HG02938 (cell line): Measurements from ENCODE around the gene EFS.

Experiments
- ATAC-seq: cut with Tn5 transposase; IDR thresholded peaks from one replicate; pipeline ENCODE4 v1.9.1; 2021; ENCODE audit warnings: mild to moderate bottlenecking, moderate library complexity; ENCODE audit not compliant: unreplicated experiment

The EFS gene

DNA sequence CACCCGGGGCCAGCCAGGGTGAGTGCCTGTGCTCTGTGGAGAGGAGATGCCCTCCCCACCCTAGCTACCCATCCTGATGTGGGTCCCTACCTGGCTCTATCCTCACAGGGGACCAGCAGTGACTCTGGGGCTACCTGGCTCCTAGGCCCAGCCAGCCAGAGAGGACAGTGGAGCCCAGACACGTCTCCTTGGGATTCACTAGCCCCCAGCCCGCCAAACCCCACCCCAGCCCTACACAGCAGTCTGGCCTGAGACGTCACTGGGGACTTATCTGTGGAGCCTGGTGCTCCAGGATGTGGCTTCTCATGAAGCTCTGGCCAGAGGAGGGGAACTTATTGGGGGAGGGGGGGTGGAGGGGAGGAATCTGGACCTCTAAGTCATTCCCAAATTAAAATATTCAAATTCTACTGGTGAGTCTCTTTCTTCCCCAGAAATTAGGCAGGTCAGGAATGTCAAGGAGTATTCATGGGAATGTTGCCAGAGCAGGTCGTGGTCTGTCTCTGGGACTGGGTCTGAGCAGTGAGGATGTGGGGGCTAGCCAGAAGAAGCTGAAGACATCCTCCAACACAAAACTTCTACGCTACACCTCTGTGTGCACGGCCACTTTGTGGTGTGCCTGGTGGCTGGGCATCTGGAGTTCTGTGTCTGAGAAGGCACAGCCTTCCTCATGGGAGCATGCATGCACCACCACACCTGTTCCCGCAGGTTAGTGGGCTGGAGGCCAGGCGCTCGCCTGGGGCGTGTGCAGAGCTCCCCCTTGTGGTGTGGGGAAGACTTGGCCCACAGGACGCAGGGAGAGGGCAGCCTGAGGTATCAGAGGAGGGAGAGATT lies 14.6 kb upstream of the EFS start:
- ATAC-seq = no peak

DNA sequence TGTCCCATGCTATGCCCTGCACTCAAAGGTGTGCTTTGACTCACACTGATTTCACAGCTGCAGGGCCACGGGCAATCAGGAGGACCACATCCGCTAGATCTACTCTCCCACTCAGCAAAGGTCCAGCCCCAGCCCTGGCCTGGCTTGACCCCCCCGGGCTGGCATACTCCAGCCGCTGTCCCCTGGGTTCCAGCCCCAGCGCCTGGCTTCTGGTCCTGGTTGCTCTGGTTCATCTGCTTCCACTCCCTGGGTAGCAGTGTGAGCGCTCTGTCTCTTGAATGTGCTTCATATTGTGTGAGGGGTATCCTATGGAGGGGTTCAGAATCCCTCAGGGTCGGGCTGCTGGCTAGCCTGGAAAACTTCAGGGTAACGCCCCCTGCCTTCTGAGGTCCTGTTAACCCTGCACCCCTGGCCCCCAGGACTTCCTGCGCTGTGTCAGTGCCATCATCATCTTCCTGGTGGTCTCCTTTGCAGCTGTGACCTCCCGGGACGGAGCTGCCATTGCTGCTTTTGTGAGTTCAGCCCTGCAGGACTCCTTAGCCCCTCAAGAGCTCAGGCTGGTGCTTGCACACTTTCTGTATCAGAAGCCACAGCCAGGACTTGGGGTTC lies 13.7 kb upstream of the EFS start:
- ATAC-seq = no peak

DNA sequence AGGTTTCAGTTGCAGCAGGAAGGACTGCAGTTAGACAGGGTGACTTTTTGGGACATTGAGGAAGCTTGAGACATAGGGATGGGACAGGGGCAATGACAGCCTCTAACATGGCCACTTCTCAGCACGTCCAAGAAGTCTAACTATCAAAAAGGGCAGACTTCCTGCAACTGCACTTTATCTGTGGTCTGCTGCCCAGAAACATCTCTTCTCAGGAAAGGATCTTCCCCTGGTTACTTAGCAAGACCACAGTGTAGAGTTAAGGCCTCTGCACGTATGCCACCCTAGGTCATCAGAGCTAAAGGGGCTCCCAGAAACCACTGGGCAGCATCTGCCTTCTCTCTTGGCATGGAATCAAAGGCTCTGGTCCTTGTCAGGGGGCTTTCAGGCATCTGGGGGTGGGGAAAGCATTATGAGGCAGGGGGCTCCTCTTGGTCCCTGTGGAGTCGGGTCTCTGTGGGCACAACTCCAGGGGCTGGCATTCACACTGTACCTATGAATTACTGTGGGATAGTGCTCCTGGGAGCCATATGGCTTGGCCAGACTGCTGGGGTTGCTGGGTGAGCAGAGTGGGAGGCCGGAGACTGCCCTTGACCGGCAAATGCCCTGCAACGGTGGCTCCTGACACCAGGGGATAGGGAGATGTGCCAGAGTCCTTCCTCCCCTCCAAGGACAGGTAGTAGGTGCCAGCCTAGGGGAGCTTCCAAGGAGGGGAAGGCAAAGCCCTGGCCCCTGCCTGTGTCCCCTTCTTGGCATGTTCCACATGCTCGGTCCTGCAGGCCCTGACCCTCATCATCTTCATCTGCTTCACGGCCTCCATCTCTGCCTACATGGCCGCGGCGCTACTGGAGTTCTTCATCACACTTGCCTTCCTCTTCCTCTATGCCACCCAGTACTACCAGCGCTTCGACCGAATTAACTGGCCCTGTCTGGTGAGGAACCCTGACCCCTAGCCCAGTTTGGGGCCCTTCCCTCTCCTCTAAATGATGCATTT lies 12.9 kb upstream of the EFS start:
- ATAC-seq = no peak

DNA sequence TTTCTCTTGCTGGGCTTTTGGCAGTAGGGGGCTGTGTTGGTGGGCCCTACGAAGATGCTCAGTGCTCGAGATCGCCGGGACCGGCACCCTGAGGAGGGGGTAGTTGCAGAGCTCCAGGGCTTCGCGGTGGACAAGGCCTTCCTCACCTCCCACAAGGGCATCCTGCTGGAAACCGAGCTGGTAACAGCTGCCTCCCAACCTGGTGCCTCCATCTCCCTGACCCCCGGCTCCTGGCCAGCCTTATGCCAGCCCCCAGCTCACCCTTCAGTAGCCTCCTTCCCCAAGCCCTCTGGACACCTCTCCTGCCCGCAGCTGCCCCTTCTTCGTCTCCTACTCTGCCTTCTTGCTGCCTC lies 12.2 kb upstream of the EFS start:
- no peak for ATAC-seq

DNA sequence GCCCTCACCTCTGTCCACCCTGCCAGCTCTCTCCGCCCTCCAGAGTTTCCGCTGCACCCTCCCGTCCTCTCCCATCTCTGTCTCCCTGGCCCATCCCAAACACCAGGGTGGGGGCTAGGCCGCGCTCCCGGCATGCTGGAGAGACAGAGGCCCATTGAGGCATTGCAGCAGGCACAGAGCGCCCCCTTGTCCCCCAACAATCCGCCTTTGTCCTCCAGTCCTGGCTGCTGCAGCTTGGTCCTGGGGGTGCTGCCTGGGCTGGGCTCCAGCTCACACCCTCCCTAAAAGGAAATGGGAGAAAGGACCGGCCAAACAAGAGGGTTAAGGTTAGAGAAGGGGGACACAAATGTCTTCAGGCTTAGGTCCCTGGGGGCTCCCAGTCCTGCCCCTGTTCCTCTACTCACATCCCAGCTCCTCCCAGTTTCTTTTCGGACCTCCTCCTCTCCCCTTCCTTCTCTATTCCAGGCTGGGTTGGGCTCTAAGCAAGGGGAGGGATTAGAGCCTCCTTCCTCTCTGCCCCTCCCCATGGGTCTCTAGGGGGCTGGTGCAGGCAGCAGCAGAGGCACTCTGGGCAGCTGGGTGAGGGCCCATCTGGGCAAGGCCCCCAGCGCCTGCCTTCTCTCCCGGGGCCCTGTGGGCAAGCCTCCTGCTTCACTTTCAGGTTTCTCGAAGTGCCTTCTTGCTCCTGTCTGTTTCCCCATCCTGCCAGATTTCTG lies 11.7 kb upstream of the EFS start, which contains the start of gene CMTM5:
TSS of gene CMTM5 (plus strand) at position 565 of the 716 bp plus-strand sequence. CDS start 206 bp downstream, outside the sequence.
- ATAC-seq = no peak

DNA sequence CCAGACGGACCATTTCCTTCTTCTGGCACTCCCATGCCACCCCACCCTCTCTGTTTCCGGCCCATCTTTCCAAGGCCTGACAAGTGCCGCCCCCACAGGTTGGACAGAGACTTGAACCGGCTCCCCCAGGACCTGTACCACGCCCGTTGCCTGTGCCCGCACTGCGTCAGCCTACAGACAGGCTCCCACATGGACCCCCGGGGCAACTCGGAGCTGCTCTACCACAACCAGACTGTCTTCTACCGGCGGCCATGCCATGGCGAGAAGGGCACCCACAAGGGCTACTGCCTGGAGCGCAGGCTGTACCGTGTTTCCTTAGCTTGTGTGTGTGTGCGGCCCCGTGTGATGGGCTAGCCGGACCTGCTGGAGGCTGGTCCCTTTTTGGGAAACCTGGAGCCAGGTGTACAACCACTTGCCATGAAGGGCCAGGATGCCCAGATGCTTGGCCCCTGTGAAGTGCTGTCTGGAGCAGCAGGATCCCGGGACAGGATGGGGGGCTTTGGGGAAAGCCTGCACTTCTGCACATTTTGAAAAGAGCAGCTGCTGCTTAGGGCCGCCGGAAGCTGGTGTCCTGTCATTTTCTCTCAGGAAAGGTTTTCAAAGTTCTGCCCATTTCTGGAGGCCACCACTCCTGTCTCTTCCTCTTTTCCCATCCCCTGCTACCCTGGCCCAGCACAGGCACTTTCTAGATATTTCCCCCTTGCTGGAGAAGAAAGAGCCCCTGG lies 10.7 kb upstream of the EFS start:
- ATAC-seq = no peak

DNA sequence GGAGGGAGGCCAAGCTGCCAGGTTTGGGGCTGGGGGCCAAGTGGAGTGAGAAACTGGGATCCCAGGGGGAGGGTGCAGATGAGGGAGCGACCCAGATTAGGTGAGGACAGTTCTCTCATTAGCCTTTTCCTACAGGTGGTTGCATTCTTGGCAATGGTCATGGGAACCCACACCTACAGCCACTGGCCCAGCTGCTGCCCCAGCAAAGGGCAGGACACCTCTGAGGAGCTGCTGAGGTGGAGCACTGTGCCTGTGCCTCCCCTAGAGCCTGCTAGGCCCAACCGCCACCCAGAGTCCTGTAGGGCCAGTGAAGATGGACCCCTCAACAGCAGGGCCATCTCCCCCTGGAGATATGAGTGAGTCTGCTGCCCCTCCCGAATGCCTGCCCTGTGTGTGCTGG lies 8.1 kb upstream of the EFS start:
- no peak for ATAC-seq

DNA sequence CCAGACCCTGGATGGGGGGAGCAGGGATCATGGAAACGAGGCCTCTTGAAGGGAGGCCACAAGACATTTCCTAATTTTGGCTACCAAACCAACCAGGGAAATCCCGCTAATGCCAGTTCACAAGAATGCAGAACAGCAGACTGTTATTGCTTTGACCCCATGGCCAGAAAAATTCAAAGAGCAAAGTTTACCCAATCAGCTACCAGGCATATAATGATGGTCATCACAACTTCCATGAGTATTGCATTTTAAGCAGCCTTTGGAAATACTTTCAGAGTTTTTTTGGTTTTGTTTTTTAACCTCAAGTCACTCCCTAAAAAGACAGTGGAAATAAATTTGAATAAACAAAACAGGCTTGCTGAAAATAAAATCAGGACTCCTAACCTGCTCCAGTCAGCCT lies 7.5 kb upstream of the EFS start, which contains the start of gene IL25:
TSS of gene IL25 (plus strand) at position 301 of the 400 bp plus-strand sequence.
- no peak for ATAC-seq

DNA sequence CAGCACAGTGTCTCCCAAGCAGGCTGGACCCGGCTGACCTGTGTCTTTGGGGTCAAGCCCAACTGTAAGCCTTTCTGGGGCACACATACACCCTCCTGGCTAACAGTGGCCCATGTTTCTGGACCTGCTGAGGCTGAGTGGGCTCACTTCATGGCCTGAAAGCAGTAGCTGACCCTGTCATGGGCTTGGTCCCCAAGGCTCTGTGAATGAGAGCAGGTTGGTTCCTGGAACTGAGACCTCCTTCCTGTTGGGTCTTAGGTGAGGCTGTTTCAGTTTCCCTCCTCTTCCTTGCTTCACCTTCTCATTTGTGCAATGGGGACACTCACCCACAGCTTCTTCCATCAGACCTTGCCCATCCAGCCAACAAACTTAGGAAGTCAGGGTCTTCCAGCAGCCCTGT lies 6.9 kb upstream of the EFS start:
- no peak for ATAC-seq

DNA sequence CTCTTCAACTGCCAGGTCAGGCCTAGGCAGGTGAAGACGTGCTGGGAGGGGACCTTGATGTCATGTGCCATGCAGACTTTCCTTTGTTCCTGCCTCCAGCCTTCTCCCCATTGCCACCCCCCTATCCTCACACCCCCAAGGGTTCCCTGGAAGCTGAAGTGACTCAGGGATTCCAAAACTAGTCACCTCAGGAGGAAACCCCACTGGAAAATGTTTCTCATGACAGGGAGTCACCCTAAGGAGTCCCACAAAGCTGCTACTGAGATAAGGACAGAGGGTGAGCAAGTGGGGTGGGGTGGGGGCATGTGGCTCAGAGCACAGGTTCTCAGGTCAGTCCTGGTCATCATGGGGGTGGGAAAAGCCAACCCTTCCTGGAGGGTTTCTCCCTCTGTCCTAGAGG lies 5.2 kb upstream of the EFS start:
- no peak for ATAC-seq

DNA sequence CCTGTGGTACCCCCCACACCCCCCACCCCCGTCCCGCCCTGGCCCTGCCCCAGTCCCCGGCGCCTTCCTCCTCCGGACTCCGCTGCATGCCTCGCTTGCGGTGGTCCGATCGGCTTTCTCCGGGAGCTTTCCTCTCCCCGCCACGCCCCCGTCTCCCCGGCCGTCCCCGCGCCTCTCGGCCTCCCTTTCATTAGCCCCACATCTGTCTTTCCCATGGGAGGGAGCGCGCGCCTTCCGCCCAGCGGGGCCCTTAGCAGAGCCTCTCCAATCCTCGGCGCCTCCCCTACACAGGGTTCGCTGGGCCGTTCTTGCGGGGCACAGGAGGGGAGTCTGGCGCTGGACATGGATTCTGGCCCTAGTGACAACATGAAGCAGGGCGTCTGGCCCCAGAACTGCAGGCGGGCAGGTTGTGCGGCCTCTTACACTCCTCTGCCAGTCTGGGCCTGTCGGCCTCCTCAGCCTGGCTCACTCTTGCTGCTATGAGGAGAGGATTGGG lies 1.5 kb upstream of the EFS start:
- no peak for ATAC-seq

DNA sequence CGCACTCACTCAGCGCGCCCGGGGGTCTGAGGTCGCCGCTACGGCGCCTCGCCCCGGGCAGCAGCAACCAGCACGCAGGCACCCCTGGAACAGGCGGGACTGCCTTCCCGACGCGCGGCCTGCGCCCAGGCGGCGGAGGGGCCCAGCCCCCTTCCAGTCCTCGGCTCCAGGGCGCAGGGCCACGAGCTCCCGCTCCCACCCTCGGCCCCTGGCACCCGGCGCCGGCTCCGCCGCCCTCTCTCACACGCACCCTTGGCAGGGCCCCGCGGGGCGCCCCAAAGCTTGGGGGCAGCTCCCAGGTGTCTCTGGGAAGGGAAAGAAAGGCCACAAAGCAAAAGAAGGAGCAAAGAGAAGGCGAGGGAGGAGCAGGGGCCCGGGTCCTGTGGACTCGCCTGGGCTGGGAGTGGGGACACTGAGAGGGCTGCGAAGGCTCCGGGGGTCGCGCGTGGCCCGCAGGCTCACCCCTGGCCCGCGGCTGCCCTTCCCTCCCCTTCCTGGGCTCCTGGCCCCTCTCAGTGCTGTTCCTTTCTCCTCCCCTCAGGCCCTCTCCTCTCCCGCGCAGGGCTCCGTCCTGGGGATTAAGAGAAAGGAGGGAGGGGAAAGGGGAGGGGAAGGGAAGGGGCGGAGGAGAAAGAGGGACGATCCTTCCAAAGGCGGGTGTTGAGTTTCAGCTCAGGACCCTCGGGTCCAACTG lies 907 bp upstream of the EFS start:
- ATAC-seq = no peak

DNA sequence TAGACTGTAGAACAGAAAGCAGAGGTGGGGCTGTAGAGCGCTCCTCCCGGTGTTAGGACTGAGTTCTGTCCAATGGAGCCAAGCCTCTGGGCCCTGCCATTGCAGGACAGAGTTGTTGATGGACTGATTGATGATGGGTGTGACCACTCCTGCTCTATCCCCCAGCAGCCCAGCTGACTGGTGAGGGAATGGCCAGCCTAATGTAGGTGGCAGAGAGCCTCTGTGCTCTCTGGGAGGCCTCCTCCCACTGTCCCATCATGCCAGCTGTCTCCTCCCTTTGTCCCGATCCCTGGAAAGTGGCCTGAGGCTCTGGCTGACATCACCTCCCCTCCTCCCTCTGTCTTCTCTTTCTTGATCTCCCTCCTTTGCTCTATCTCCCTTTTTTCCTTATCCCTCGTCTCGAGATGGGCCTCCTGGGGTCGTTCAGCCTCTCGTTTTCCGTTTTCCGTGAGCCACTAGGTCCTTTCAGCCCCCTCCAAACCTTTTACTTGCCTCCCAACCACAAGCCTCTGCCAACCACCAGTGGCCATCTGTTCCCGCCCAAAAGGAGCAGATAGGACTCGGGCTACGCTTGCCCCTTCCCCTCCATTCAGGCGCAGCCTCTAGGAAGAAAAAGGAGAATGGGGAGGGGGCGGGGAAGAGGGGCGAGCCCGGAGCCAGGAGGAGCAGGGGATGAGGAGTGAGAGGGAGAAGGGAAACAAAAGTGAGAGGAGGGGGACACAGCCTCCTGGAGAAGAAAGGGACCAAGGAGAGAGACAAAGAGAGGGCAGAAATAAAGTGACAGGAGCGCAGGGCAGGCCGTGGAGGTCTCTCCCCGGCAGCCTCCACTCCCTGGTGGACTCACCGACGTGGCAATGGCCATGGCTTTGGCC lies 572 bp downstream of the EFS start:
- no peak for ATAC-seq

DNA sequence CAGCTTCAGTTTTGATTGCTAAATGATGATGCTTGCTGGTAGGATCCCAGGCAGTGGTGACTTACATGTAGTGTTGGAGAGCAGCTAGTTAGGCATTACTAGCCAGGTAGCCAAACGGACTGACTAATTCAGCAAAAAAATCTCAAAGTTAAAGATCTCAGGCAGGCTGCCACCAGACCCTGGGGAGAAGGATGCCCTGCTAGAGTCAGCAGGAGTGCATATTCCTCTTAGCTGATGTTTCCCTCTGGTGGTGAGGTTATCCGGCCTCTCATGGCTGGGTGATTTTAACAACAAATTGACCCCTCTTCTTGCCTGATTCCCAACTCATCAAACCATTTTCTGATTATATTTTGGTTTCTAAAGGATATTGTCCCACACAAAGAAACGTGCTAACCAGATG lies 2.8 kb downstream of the EFS start:
- no peak for ATAC-seq

DNA sequence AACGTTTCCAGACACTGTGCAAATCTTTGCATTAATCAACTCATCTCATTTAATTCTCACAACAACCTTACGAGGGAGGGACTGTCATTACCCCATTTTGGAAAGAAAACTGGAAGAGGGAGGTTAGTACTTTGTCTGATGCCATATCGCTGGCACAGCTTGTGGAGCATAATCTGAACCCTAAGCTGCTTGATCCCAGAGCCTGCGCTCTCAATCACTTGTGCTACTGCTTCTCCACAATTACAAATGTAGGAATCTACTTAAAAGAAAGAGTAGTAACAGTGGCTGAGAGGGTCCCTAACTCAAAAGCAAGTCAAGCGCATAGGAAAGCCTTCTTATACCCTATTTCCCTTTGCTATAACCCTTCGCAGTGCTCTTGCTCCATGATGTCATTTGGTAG lies 3.2 kb downstream of the EFS start:
- ATAC-seq = no peak

DNA sequence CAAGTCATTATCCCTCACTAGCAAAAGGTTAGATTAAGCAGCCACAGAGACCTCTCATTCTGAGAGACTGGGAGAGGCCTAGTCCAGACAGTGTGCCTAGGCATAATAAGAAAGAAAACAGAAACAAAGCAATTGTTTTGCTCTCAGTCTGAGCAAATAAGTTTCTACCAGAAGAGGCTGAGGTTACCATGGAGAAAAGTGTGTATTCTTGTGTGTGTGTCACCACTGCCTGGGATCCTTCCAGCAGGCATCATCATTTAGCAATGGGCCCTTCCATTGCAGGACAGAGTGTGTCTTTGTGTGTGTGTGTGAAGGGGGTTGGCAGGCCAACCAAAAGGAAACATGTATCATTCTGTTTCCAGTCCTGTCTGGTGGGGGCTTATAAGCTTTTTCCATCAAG lies 3.7 kb downstream of the EFS start:
- no peak for ATAC-seq

DNA sequence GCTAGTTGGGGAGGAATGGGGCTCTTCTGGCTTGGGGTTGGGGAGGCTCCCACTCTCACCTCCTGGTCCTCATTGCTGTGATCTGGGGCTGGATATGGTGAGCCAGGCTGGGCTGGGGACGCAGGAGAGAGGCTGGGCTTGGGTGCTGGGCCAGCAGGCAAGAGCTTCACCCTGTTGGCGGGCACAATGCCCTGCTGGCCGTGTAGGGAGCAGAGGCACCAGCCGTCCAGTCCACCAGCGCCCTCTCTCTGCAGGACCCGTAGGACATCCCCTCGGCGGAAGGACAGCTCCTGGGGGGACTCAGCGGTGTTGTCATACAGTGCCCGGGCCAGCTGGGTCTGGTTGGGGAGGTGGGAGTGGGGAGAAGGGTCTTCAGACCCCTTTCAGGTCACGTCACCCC lies 4.5 kb downstream of the EFS start:
- ATAC-seq = no peak

DNA sequence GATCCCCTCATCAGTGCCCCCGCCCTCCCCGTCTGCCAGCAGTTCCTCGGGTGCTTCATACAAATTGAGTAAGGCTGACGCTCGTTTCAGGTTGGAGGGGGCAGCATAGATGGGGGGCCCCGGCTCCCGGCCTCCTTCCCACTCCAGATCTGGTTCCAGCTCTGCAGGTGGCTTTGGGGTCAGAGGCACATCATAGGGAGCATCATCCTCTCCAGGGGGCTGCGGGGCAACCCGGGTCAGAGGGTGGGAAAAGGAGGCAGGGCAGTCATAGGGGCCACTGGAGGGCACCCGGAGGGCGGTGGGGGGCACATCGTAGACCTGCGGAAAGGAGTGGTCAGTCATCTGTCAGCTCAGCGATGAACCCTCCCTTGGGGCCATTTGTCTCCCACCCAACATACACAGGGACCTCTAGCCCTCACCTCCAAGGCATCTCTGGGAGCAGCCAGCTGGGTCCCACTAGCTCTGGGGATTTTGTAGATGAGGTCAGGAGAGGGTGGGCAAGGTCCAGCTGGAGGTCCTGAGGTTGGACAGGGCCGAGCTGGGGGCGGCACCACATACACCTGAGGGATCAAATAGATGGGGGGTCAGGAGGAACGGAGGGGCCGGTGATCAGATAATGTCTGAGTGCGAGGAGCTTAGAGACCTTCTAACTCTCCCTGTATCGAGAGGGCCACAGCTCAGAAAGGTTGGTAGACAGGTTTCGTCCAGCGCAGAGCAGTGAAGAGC lies 5.1 kb downstream of the EFS start:
- no peak for ATAC-seq
